Suppressor macrophage (primary cell): ENCODE measurements around the gene PET117.
"Not testable (repeated sequence)": the region's sequence is repeated elsewhere in the genome, so short reads cannot be mapped to it uniquely, and the experiment has no call there.

ENCODE experiments used
- DNase-seq, 4 experiments: peaks; one replicate each; pipeline ENCODE4 v3.0.0-alpha.2; 2020 to 2022
- total RNA-seq, 17 experiments: gene quantifications; one replicate each; lab custom pipeline; 2026; ENCODE audit warnings: mixed read lengths in 6 of 17, inconsistent platforms in 3 of 17; lab: John Stamatoyannopoulos, UW

PET117 gene, protein sequence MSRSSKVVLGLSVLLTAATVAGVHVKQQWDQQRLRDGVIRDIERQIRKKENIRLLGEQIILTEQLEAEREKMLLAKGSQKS
- total RNA-seq: 0 to 1.1 (median 0.39) reads per million in 17 experiments

DNA sequence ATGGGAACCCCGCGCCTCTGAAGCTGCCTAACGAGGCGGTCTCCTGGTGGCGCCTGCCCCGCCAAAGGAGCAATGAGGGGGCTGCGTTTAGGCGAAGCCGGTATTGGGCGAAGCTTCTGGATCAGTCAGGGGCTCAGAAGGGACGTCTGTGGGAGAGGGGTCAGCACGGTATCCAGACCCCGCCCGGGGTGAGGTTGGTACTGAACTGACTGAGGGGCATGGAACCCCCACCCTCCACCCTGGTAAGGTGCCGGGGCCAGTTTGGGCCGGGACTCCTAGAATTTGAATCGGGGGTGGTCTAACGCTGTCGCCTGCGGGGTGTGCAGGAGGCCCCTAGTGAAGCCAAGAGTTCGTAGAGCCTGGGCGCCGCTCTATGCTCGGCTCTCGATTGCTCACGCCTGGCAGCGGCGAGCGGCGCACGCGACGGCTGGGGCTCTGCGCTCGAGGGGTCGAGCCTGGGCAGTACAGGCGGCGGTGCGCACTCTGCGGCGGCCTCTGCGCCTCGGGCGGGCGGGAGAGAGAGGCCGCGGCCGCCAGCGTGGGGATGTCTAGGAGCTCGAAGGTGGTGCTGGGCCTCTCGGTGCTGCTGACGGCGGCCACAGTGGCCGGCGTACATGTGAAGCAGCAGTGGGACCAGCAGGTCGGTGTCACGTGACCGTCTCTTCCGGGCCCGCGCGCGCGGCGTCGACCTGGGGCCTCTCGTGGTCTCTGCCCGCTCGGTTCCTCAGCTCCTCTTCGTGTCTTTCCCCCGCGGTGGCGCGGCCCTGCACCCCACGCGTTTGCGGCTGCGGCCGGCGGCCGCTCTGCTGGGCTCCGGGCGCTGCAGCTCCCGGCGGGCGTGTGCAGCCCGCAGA, at the start of gene PET117, which contains the start of gene KAT14:
Gene PET117 (plus strand): TSS at position 452 of the 854 bp plus-strand sequence. CDS start 93 bp downstream, at position 545.
Gene KAT14 (plus strand): TSS at position 452 of the 854 bp plus-strand sequence. CDS start 4,798 bp downstream, outside the sequence.
- peak; percentile 92 to 97 (median 95) for DNase-seq

DNA sequence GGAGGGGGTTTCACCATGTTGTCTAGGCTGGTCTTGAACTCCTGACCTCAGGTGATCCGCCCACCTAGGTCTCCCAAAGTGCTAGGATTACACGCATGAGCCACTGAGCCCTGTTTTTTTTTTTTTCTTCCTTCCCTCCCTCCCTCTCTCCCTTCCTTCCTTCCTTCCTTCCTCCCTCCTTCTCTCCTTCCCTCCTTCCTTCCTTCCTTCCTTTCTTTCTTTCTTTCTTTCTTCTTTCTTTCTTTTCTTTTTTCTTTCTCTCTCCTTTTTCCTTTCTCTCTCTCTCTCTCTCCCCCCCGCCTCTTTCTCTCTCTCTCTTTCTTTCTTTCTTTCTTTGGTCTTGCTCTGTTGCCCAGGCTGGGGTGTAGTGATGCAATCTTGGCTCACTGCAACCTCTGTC, 49.4 kb upstream of the PET117 start:
- DNase-seq: not testable (repeated sequence)

DNA sequence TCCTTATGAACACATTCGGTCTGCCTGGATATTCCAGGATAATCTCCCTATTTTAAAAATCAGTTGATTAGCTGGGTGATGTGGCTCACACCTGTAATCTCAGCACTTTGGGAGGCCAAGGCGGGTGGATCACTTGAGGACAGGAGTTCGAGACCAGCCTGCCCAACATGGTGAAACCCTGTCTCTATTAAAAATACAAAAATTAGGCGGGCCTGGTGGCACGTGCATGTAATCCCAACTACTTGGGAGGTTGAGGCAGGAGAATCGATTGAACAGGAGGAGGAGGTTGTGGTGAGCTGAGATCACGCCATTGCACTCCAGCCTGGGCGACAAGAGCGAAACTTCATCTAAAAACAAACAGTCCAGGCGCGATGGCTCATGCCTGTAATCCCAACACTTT, 48.8 kb upstream of the PET117 start:
- not testable (repeated sequence) for DNase-seq

DNA sequence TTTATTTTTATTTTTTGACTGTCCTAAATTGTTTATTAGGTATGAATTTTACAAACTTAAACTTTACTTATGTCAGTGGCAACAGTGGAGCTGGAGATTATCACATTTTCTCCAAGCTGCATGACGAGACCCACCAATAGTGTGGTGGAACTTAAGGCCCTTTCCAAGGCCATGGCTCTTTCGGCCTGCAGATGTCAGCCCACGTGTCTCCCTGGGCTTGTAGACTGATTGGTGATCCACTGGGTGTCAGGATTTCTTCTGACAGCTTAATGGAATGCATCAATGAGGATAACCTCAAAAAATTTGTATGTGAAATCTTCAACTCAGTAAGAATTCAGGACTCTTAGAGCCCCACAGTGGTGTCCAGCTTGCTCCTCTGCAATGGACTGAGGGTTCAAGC, 47.6 kb upstream of the PET117 start:
- DNase-seq: no peak

DNA sequence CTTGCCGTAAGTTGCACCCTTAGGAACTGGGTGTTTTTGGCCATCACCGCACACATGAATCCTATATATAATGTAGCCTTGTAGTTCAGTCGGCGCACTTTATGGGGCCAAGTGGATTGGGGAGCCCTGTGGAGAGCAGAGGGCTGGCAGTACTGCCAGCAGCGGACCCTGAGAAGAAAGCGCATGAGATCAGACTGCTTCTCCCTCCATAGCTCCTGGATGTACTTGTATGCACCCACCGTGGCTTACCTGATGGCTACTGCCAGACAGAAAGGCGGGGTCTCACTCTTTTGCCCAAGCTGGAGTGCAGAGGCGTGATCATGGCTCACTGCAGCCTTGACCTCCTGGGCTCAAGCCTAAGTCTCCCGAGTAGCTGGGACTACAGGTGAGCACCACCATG, 47.2 kb upstream of the PET117 start:
- DNase-seq: no peak

DNA sequence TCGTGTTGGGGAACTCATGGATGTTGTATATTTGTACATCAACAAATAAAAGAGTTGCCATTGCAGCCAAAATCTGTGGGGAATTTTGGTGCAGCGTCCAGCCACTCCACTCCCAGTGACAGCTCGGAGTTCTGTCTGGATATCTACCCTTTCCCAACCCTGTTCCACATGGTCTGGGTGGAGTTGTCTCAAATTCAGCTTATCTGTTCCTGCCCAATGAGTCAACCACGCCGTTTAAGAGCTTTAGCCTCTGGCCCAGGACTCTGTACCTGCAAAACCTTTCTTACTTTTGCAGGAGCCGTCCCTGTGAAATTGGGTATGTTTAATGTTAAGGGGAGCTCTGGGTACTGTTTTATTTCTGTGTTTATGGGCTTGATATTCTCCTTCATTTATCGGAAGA, 46.0 kb upstream of the PET117 start:
- no peak for DNase-seq

DNA sequence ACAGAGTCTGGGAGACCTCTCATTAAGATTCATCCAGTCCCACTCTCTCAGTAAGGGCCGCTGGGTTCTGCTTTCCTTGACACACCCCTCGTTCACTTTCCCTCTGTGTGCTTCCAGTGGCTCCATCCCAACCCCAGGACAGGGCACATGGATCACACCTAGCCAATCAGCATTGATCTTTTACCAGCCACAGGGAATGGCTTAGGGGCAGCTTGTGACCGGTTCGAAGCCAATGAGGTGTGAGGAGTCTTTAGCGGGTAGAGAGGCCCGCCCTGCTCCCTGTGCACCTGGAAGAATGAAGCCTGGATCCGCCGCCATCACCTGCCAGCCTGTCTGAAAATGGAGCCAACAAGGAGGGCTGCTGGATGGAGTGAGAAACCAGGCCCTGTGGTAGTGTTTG, 44.8 kb upstream of the PET117 start:
- no peak for DNase-seq

DNA sequence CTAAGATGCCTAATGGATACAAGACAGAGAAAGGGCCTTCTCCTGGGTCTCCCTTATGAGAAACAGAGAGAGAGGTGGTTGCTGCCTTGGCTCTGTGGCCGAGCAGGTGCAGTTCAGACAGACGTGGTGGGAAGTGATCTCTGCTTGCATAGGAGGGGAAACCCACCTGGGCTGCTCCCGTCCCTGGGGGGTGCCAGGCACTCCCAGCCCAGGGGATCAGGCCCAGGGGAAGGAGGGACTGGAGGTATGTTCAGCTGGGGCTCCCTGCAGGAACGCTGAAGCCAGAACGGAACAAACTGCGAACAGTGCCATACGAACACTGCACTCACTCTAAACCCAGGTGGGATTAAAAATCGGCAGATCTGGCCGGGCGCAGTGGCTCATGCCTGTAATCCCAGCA, 44.3 kb upstream of the PET117 start:
- DNase-seq: no peak

DNA sequence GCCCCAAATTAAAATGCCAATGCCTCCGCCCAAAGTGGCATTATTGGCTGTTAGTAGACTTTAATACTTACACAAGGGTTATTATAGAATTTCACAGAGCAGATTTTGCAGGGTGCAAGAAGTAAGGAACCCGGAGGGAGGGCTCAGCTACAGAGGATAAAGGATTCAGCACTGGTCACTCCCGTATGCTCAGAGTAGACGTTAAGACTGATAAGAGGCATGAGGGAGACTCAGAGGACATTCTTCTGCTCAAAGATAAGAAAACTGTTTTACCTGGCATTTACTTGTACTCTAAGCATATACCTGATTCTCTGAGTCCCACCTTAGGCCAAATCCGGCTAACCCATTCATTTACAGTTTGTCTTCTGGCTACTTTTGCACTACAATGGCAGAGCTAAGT, 43.5 kb upstream of the PET117 start:
- no peak for DNase-seq

DNA sequence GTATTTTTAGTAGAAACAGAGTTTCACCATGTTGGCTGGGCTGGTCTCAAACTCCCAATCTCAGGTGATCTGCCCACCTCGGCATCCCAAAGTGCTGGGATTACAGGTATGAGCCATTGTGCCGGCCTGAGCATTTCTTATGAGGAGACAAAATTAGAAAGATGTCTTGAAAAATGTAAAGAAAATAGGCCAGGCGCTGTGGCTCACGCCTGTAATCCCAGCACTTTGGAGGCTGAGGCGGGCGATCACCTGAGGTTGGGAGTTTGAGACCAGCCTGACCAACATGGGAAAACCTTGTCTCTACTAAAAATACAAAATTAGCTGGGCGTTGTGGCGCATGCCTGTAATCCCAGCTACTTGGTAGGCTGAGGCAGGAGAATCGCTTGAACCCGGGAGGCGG, 37.1 kb upstream of the PET117 start:
- not testable (repeated sequence) for DNase-seq

DNA sequence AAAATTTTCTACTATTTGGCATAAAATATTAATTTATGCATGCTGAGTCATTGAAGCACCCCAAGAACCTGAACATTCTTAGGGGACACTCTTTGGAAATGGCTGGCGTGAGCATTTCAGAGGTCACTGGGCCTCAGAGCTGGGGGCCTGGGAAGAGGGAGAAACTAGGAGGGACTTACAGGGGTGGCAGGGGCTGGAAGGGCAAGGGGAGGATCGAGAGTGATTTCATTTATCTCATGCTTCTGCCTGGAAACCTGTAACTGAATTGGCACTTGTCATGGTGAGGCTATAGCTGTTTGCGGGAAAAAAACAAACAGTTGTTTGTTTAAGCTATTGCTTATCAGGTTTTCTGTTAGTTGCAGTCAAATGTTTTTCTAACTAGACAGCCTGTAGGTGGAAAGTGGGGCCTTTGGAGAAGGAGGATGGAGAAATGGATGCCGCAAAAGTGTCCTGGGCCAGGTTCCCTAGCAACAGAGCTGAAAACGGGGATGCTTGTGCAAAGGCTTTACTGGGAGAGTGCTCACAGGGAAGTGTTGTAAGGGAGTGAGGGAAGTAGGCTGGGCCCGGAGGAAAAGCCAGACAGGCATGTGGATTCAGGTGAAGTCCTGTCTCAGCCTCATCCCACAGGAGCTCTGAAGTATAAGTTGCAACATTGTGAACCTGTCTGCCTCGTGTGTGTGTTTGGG, 36.4 kb upstream of the PET117 start:
- DNase-seq: no peak

DNA sequence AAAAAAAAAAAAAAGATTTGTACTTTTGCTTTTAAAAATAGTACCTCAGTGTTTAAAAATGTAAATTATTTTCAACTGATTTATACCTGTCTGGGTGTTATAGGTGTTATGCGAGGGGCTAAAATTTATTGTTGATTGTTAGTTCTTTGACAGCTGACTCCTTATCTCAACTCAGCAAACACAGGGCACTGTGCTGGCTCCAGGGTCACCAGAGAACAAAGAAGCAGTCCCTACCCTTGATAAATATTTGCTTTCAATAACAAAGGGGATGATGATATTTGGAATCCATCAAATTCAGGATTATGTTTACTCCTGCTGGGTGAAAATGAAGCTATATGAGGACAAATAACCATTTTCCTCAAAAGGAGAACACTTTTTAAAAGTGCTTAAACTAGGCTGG, 34.2 kb upstream of the PET117 start:
- DNase-seq: no peak

DNA sequence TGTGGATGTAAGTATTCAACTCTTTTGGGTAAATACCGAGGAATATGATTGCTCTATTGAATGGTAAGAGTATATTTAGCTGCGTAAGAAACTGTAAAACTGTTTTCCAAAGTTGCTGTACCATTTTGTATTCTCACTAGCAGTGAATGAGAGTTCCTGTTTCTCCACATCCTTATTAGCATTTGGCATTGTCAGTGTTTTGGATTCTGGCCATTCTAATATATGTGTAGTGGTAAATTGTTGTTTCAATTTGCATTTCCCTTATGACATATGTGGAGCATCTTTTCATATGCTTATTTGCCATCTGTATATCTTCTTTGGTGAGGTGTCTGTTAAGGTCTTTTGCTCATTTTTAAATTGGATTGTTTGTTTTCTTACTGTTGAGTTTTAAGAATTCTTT, 29.3 kb upstream of the PET117 start:
- DNase-seq: no peak

DNA sequence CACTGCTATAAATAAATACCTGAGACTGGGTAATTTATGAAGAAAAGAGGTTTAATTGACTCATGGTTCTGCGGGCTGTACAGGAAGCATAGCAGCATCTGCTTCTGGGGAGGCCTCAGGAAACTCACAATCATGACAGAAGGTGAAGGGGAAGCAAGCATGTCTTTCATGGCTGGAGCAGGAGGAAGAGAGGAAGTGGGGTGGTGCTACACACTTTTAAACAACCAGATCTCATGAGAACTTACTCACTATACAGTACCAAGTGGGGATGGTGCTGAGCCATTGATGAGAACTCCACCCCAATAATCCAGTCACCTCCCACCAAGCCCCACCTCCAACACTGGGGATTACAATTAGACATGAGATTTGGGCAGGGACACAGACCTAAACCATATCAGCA, 9.1 kb upstream of the PET117 start:
- peak in 1 of 4 experiments; percentile 5 for DNase-seq

DNA sequence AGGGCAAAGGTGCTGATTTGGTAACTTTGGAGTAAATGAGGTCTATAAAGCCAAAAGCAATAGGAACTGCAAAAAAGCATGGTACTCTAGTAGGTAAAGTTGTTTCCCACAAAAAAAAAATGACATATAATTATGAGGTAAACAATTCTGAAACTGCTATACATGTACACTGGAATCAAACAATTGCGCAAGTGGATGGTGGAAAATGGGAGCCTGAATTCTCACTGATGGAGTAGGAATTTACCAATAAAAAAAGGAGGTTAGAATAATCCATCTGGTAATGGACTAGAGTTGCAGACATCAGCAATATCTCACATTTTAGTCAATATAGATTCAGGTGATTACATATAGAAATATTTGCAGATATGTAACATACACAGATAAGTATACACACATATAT, 5.0 kb upstream of the PET117 start:
- DNase-seq: no peak

DNA sequence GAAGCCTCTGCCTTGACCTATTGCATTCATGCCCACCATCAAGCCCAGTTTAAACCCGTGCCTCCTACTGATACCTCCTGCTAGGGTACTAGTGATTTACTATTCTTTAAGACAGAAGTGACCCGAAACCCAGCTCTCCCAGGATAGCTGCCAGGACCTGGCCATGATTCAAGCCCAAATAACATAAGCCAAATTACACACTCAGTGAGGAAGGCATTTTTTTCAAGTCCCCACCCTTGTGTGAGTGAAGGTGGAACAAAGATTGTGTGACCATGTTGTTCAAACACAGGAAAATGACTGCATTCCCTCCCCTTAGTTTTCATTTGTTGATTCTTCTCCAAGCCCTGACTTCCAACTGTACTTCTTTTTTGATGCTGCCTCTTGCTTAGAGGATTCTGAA, 3.7 kb upstream of the PET117 start:
- DNase-seq: no peak

DNA sequence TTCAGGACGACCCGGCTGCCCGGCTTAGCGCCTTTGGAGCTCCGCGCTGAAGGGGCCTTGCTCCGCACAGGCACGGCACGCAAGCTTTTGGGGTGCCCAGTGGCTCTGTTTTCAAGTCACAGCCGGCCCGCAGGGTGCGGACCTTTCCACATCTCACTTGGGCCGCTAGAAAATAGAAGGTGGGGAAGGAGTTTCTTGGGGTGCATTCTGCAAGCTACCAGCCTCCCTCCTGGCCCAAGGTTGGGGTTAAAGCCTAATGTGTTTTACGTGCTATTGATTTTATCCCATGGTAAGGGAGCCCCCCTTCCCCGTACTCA, 561 bp downstream of the PET117 start:
- no peak for DNase-seq

DNA sequence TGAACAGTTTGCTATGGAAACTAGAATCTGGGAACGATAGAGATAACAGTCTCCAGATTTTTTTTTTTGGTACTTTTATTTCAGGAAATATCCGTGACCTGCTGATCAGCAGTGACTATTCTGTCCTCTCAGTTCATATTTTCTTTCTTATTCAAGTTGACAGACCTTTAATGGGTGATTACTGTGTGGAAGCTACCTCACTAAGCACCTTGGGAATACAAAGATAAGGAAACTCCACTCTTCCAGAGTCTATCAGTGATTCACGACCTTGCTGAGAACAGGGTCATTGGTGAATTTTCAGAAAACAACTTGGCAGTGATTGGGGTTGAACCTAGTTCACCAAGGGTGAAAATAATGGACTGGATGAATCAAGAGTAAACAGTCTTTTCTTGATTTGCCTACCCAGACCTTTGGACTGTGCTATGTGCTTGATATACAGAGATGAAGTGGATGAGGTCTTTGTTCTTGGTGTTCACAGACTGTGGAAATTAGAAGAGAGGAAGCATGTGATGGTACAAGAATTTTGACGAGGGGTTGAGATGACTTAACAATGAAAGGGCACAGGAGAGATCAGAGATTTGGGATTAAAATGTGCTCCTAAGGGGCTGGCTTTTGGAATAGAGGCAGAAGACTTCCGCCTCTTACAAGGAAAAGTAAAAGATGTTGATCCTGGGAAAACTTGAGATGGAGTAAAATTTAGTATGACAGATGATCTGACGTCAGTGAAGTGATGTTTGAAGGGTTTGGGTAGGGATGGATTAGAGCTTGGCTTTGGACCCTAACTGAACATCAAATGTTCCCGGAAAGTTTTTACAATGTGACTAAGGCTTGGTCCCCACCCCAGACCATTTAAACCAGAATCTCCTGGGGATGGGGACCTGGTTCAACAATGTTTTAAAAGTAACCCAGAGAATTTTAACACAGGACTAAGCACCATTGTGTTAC, 1.2 kb downstream of the PET117 start:
- peak in 1 of 4 experiments; percentile 8 for DNase-seq

DNA sequence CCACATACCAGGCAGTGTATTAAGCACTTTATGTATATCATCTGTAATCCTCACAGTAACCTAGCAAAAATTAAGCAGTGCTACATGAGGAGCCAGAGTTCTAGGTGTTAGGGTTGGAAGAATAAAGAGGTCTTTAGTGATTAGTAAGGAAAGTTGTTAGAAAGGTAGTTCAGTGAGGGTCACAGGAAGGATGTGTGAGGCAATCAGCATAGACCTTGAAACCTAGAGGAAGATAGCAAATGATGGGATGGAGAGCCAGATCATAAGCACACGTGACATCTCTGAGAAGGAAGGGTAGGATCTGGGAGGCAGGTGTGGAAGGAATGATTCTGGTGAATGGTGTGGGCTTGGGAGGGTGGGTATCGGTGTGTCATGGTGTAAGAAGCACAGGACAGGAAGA, 2.2 kb downstream of the PET117 start:
- DNase-seq: no peak

DNA sequence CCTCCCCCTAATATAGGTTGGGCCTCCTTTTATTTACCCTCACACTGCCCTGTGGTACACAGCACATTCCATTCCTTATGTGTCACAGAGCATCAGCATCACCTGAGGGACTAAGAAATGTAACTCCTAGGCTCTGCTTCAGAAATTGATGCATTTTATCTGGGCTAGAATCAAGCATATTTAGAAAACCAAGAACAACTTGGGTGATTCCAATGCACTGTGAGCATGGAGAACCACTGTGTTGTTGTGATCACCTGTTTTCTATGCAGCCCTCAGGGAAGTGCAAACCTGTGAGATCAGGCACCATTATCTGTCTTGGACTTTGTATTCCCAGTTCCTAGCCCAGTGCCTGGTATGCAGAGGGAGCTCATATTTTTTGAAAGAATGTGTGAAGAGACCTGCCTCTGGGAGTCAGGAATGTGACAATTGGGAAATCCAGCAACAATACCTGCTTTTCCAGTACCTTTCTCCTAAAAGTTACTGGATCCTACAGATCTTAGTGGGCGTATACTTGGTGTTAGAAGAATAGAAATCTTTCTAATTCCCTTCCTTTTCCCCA, 7.0 kb downstream of the PET117 start:
- no peak for DNase-seq

DNA sequence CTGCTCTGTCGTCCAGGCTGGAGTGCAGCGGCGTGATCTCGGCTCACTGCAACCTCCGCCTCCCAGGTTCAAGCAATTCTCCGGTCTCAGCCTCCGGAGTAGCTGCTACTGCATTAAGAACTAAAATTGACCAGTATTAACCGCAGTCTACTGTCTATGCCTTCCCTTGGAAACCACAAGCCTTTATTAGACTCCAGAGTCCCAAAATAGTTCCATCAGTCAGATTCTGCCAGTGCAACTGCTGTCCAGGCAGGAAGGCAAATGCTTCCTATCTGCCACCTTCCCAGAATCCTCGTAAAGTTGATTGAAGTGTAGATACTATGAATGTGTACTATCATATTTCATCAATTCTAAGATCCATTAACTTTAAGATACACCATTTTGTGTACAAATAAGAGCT, 16.7 kb downstream of the PET117 start:
- DNase-seq: no peak

DNA sequence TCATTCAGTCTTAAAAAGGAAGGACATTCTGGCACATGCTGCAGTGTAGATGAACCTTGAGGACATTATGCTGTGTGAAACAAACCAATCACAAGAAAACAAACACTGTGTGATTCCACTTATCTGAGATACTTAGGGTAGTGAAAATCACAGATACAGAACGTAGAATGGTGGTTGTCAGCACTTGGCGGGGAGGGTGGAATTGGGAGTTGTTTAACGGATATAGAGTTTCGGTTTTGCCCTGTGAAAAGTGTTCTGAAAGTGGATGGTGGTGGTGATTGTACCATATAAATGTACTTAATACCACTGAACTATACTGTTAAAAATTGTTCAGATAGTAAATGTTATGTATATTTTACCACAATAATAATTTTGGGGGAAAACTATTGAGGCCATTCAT, 18.4 kb downstream of the PET117 start:
- no peak for DNase-seq
